ENCODE data around the gene WNT9A.

WNT9A gene

GRCh38 chr1:227954163-227954850, 6.6 kb upstream of the WNT9A start:
- no peak for DNase-seq (ENCODE audit: low read depth, low spot score)

- DNase-seq (ENCODE audit: low read depth, low spot score): no peak
These were observed 5.3 kb upstream of the WNT9A start for GRCh38 chr1:227953022-227953412.

GRCh38 chr1:227952374-227953021, 4.8 kb upstream of the WNT9A start:
- no peak for DNase-seq (ENCODE audit: low read depth, low spot score)

DNA sequence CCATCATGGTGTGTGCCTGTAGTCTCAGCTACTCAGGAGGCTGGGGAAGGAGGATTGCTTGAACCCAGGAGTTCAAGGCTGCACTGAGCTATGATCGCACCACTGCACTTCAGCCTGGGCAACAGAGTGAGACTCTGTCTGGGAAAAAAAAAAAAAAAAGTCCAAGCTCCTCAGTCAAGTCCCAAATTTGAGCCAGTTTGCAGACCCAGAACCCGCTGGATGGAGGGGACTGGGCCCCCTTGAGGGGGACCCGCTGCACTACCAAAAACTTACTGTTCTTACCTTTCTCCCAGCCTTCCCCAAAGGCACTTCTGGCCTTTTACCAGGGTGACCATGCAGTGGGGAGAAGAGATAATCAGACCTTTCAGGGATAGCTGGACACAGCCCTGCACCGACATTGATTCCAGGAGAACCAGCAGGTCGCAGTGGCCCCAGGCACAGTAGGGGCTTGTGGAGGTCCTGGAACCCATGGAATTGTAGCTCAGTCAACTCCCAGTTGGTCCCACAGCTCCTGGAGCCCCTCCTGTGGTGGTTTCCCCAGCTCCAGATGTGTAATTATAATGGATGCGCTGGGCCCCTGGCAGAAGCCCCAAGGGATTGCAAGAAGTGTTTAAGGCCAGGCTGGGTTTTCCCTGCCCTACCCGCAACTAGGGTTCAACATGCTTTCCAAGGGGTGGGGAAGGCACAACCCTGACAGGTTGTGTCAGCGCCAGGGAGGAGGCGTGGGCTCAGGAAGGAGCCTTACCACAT, 4.1 kb upstream of the WNT9A start:
- no peak for DNase-seq (ENCODE audit: low read depth, low spot score)

- DNase-seq (ENCODE audit: low read depth, low spot score): no peak
These were observed 3.1 kb upstream of the WNT9A start for GRCh38 chr1:227950735-227951346.

DNA sequence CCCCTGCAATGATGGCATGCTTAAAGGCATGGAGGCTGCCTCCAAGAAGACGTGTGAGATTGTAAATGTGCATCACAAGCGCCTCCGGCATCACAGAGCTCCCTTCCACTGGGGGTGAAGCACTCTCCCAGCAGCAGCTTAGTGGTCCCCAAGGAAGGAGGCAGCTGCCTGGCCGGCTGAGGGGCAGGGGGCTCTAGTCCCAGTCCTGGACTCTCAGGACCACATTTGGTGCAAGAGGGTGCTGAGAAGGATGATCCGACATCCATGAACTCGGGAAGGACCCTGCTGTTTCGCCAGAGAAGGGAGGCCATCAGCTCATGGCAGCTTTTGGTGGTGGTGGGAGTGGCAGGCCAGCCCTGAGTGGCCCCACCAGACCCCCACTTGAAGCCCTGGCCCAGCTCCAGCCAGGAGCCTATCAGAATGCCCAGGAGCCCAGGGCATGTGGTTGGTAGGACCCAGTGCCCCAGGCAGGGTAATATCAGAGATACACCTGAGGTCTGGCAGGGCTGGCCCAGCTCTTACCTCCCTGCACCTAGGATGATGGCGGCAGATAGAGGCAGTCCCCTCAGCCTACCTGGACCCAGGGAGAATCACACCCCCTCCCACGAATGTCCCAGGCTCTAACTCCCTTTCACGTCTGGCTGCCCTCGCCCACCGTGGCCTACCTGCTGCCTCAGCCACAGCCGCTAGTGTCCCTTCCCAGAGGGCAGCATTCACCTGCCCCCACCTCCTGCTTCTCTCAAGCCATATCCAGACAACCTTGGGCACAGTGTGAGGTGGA, 2.4 kb upstream of the WNT9A start:
- DNase-seq (ENCODE audit: low read depth, low spot score): no peak

- DNase-seq (ENCODE audit: low read depth, low spot score): no peak
These were observed 1.7 kb upstream of the WNT9A start for GRCh38 chr1:227949341-227949921.

GRCh38 chr1:227948493-227949260, 945 bp upstream of the WNT9A start:
- peak; percentile 58 for DNase-seq (ENCODE audit: low read depth, low spot score)

- DNase-seq (ENCODE audit: low read depth, low spot score): peak; percentile 58
These were observed 401 bp downstream of the WNT9A start for GRCh38 chr1:227947386-227947675.

GRCh38 chr1:227946624-227947385, 927 bp downstream of the WNT9A start:
- peak; percentile 87 for DNase-seq (ENCODE audit: low read depth, low spot score)

GRCh38 chr1:227945891-227946623, 1.7 kb downstream of the WNT9A start:
- peak; percentile 58 for DNase-seq (ENCODE audit: low read depth, low spot score)

DNA sequence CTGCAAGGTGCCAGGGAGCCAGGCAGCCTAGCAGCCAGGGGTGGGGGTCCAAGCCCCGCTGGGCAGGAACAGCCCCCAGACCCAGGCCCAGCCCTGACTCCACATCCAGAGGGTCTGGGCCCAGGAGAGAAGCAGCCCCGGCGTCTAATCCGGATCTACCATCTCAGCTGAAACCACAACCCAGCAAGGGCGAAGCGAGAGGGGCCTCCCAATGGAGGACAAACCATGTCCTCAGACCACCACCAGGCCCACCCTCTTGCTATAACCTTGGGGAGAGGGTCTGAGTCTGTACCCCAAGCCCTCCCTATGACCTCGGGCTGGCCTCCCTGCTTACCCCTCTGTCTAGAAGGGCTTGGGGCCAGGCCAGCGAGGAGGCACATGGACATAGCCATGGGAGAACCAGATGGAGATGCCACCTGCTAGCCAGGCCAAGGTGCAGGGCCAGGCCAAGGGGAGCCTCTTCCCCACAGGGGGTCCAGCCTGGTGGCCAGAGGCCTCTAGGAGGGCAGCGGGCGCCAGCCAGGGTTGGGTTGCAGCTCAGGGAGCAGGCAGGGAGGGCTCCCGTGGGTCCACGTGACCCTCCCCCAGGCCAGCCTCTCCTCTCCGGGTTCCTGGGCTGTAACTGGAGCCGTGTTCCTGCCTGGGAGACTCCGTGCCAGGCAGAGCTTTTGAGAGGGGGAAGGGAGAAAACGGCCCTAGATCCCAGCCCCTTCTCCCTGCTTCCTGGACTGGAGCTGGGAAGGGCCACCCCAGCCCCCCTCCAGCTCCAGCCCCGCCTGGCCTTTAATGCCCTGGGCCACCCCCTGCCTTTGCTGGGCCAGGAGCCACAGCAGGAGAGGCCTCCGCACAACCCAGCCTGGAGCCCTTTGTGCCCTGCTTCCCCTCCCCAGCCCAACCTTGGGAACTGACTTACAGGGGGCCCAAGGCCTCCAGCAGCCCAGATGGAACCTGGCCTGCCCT, 2.5 kb downstream of the WNT9A start:
- no peak for DNase-seq (ENCODE audit: low read depth, low spot score)

- DNase-seq (ENCODE audit: low read depth, low spot score): no peak
These were observed 3.4 kb downstream of the WNT9A start for GRCh38 chr1:227944090-227944930.

- DNase-seq (ENCODE audit: low read depth, low spot score): no peak
These were observed 4.2 kb downstream of the WNT9A start for GRCh38 chr1:227943381-227944089.

DNA sequence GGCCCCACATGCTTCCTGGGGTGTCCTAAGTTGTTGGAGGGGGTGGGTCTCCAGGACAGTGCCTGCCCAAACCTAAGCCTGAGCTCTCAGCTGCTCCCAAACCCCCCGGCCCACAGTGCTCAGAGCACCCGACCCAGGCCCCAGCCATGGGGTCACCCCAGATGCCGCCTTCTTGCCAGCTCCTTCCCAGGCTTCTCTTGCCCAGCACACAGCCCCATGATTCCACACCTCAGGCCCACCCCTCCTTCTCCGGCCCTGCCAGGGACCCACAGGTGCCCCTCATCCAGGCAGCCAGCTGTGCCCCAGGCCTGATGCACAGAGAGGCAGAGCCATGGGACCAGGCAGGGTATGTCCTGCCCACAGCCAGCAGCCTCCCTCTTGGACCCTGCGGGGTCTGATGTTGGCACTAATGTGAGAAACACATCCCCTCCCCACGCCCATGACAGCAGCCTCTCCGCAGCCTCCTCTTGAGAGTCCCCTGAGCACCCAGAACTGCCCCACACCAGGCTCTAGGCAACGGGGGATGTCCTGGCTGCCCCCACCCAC, 4.9 kb downstream of the WNT9A start:
- no peak for DNase-seq (ENCODE audit: low read depth, low spot score)
